Bronchial epithelial cell (primary cell): Measurements from ENCODE around the gene HECW1. TPM values are rescaled to one million over a fixed set of nuclear protein-coding genes. Genes with fewer than 3 reads are reported as not detected.

Experiments
- DNase-seq: peaks from one replicate; pipeline ENCODE4 v3.0.0-alpha.2; 2010; ENCODE audit warnings: low read depth
- FAIRE-seq: peaks from 2 replicates; lab custom pipeline; 2011; peaks lifted over from hg19 to GRCh38; lab: Jason Lieb, UNC
- H3K27me3 ChIP-seq: 2 replicates; pipeline ENCODE4 v1.5.1; 2011; ENCODE audit warnings: low read length; ENCODE audit not compliant: control insufficient read depth, insufficient read depth
- H3K36me3 ChIP-seq: 2 replicates; pipeline ENCODE4 v1.5.1; 2011; ENCODE audit warnings: low read length; ENCODE audit not compliant: control insufficient read depth, insufficient read depth
- H3K4me3 ChIP-seq: 2 replicates; pipeline ENCODE4 v1.5.1; 2011; ENCODE audit warnings: mild to moderate bottlenecking, low read depth, low read length, control low read depth
- CTCF ChIP-seq: IDR thresholded peaks from 2 replicates; pipeline ENCODE4 v1.5.1; 2011; ENCODE audit warnings: mild to moderate bottlenecking, moderate library complexity, low read length, control low read depth, inconsistent platforms; ENCODE audit not compliant: insufficient read depth, severe bottlenecking
- total RNA-seq: library from RNA; depleted of rRNA; stranded (reverse); fragments of >200 nt; gene quantifications from 2 replicates; pipeline ENCODE4 v1.2.1, GENCODE V29; 2014

Gene HECW1
- total RNA-seq, 1 donor from 2014 or later, result under 0.01 TPM

GRCh38 chr7:43314379-43315158, 202.1 kb downstream of the HECW1 start:
- DNase-seq, result peak; percentile 10
- no peaks in the 10 kb centered on the region for H3K27me3 ChIP-seq
- TF ChIP-seq CTCF, result no peak

DNA sequence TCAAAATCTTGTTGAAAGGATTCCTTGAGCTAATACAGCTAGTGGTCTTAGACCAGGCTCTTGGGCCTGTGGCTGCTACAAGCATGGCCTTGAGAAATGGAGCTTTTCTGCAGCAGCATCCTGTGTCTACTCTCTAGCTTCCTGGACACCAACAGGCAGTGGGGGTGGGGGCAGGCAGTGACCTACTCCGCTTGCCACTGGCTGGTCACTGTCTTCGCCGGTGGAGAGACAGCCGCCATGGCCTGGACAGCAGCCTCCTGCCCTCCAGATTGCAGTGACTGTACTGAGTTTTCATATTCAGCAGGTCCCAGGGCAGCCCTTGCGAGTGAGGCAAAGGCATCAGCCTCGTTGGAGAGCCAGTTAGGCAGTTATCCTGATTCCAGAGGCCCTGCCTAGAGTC, 204.6 kb downstream of the HECW1 start:
- FAIRE-seq, result no peak

More at GRCh38 chr7:43314379-43315158, 202.1 kb downstream of the HECW1 start:
- Histone ChIP-seq H3K4me3 (no peak overlapping the region), H3K36me3 (no peaks in the 10 kb centered on the region)
- FAIRE-seq, result no peak

DNA sequence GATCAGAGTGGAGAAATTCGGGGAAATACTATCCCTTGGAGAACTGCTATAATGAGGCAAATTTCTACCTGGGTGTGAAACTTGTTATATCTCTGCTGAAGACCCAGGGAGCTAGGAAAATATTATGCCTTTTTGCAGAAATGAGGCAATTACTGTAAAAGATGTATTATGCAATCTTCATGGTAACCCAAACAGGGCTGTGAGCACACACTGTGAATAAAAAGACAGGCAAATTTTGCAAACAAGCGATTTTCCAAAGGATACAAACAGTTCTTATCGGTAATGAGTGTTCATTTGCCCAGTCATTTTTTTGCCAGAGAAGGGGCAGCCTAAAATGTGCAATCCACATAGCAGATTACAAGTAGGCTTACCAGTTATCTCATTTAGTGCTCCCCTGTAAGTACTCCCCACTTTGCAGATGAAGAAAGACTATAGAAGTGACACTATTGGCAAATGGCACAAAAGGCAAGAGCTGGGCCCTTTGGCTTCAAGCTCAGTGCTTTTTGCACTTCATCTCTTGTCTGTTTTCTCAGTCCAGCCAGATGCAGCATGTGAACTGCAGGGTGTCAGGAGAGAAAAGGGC, 205.8 kb downstream of the HECW1 start:
- H3K27me3 ChIP-seq, result no peaks in the 10 kb centered on the region
- no peak for FAIRE-seq

More for the DNA sequence above, 204.6 kb downstream of the HECW1 start:
- no peak overlapping the region for H3K4me3 ChIP-seq
- no peak for DNase-seq
- no peaks in the 10 kb centered on the region for H3K36me3 ChIP-seq
- TF ChIP-seq CTCF, result no peak
- H3K27me3 ChIP-seq, result no peaks in the 10 kb centered on the region

GRCh38 chr7:43325595-43325994, 213.1 kb downstream of the HECW1 start:
- no peak for DNase-seq

More for the DNA sequence above, 205.8 kb downstream of the HECW1 start:
- Histone ChIP-seq H3K4me3 (no peak overlapping the region), H3K36me3 (no peaks in the 10 kb centered on the region)
- no peak for DNase-seq
- no peak for TF ChIP-seq CTCF

GRCh38 chr7:43328336-43328735, 215.9 kb downstream of the HECW1 start:
- DNase-seq, result no peak
- Histone ChIP-seq H3K36me3 (no peaks in the 10 kb centered on the region), H3K27me3 (no peaks in the 10 kb centered on the region), H3K4me3 (no peak overlapping the region)
- FAIRE-seq, result peak; percentile 47
- no peak for TF ChIP-seq CTCF

More at GRCh38 chr7:43325595-43325994, 213.1 kb downstream of the HECW1 start:
- Histone ChIP-seq H3K27me3 (no peaks in the 10 kb centered on the region), H3K36me3 (no peaks in the 10 kb centered on the region), H3K4me3 (no peak overlapping the region)
- TF ChIP-seq CTCF, result no peak
- no peak for FAIRE-seq
